ENCODE results near the gene FAM83D.

FAM83D gene

DNA sequence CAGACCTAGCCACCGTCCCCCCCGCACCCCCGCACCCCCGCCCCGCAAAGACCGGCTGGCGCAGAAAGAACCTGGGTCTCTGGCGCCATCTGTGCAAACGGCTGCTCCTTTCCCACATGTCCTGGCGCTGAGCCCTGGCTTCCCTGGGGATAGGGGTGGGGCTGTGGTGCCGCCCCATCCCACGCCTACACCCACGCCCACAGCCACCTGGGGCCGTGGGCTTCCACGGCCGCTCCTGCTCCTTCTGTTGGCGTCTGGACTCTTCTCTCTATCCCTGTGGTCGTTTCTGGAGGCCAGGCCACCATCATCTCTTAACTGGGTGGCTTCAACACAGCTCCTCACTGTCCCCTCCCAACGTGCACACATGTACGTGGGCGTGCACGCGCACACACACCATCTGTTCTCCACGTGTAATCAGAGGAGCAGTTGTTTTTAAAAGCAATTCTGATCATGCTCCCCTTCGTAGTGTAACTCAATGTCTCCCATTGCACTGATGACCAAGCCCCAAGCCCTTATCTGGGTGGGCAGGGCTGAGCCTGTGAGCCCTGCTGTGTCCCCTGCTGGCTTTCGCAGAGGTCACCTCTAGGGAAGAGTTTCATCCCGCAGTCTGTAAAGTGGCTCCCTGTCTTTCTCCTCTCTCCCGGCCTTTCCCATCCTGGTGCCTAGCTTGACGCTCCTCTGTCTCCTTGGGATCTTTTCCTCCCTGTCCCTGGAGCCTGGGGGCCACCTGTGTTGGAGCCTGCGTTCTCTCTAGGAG is 31.9 kb upstream of the FAM83D start:
- DNase-seq = peak in 30 of 58 donors; percentile 45 to 86 (median 74)

GRCh38 chr20:38895098-38895949 is 30.9 kb upstream of the FAM83D start:
- DNase-seq = no peak

- no peak for DNase-seq
Observed at GRCh38 chr20:38896009-38896594, 30.1 kb upstream of the FAM83D start.

DNA sequence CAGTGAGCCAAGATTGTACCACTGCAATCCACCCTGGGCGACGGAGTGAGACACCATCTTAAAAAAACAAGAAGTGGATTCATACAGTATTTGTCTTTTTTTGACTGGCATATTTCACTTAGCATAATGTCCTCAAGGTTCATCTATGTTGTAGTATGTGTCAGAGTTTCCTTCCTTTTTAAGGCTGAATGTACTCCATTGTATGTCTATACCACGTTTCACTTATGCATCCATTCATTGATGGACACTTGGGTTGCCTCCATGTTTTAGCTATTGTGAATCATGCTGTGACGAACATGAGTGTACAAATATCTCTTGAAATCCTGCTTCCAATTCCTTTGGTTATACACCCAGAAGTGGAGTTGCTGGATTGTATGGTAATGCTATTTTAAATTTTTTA is 28.9 kb upstream of the FAM83D start:
- no peak for DNase-seq

DNA sequence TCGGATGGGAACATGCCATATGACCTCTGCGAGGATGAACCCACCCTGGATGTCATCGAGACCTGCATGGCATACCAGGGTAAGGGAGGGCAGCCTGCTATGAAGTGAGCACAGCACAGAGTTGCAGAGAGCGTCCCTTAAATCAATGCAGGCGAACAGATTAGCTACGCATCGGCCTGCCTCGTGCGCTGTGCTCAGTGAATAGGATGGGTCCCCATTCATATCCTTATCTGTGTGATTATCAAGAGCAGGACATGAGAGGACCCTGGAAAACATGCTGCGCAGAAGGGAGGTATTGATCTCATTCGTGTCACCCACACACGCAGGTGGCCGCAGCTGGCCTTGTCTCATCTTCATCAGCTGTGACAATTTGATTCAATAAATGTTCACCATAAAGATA is 25.6 kb upstream of the FAM83D start:
- no peak for DNase-seq

DNA sequence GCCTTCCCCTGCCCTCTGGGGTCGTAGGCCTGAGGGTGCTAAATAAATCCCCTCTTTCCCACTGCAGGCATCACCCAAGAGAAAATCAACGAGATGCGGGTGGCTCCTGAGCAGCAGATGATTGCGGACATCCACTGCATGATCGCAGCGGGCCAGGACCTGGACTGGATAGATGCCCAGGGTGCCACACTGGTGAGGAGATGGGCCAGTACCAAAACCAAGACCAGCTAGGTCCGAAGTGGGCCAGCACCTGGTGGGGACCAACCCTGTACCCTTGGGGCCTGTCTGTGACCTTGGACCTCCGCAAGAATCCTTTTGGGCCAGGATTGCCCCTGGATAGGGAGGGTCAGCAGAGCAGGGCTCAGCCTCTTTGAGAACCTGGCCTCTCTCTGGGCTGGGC is 23.6 kb upstream of the FAM83D start:
- DNase-seq = no peak

GRCh38 chr20:38903335-38903734 is 22.9 kb upstream of the FAM83D start:
- no peak for DNase-seq

- no peak for DNase-seq
Observed at GRCh38 chr20:38905375-38905774, 20.8 kb upstream of the FAM83D start.

DNA sequence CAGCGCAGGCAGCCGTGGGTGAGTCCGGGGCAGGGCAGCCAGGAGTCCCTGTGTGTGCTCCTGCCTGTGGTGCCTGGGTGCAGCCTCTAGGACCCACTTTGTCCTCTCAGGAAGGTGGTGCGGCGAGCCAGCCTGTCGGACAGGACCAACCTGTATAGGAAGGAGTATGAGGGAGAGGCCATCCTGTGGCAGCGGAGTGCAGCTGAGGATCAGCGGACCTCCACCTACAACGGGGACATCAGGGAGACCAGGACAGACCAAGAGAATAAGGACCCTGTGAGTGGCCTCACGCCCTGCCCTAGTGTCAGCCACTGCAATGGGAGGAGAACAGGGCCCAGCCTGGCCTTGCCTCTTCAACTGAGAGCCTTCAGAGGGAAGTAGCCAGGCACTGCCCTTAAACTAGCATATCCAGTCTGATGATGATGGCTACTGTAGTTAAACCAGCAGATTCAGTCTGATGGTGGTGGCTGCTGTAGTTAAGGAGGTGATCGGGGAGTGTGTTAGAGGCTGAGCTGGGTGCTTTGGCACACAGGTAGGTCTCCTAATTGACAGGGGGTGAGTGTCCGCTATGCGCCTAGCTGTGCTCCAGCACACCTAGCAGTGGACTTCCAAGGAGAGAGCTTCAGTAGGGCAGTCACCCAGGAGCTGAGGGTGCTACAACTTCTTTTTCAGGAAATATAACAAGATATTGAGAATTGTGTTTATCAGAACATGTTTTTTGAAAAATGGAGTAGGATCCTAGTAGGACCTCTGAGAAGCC is 18.1 kb upstream of the FAM83D start:
- DNase-seq = no peak

- no peak for DNase-seq
Observed at GRCh38 chr20:38915355-38915754, 10.9 kb upstream of the FAM83D start.

DNA sequence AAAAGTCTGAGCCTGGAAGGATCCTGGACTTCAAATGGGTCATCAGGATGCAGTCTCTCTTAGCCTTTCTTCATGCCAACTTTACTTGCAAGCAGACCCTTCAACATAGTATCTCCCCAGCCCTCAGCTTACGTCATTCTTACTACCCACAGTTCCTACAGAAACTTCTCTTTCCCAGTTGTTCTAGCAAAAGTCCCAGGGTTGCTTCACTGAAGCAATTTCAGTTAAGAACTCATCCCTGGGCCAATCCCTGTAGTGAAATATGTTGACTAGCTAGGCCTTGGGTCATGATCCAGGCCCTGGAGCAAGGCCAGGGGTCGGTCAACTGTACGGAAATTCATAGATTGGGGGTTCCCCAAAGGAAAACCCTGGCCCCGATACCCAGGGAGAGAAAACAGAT is 8.6 kb upstream of the FAM83D start:
- DNase-seq = no peak

GRCh38 chr20:38918172-38918571 is 8.0 kb upstream of the FAM83D start:
- no peak for DNase-seq

- peak in 1 of 58 donors; percentile 12 for DNase-seq
Observed at GRCh38 chr20:38919683-38920082, 6.5 kb upstream of the FAM83D start.

GRCh38 chr20:38920411-38920810 is 5.8 kb upstream of the FAM83D start:
- no peak for DNase-seq

GRCh38 chr20:38920851-38921250 is 5.4 kb upstream of the FAM83D start:
- no peak for DNase-seq

- DNase-seq = no peak
Observed at GRCh38 chr20:38924718-38925117, 1.5 kb upstream of the FAM83D start.

DNA sequence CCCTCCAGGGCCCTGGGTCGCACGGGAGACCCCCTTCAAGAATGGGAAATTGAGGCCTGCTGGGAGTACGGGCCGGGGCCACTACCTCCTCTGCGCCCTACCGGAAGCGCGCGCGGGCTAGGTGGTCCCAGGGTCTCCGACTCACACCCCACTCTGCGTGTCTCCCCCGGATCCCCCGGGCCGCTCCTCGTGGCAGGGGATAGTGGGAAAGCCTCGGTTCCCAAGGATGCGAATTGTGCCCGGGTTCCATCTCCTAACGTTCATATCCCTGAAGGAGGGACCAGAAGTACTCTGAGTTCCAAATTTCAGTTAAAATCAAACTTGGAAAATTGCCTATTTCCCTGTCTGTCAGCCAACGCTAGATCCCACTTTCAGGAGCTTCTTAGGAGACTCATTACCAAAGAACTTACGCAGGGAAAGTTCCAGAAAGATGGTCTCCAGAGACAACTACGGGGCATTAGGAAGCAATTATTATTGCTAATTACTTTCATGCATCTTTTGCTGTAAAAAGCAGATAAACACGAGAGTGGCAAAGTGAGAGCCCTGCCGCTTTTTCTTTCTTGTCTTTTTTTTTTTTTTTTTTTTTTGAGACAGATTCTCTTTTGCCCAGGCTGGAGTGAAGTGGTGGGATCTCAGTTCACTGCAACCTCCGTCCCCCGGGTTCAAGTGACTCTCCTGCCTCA is 858 bp downstream of the FAM83D start:
- DNase-seq = no peak

DNA sequence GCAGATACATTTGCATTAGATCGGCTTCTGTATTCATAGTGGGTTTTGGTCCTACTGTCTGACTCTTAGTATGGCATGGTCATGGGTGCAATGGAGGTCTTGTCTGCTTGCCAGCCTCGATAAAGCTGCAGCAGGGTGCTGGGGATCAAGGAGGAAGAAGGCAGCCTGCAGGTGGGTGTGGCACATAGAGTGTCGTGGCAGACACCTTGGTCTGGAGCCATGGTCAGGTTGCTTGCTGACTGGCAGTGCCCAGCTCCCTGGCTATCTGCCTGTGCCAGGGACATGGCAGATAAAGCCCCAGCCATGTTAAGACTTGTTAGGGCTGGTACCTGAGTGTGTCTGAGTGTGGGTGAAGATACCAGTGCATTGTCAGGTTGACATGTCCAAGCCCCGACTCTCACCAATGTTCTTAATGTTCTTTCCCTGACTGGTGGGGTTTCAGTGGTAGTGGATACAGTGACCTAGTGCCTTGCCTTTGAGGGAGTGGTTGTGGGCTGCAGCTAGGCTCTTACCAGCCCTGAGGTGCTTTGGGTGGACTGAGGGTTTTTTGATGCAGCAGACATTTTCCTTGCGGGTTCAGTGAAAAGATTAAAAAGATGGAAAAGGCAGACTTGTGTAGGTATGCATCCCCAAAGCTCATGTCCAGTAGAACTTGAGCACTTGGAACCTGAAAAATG is 1.8 kb downstream of the FAM83D start:
- DNase-seq = no peak

- DNase-seq = no peak
Observed at GRCh38 chr20:38930242-38930569, 4.0 kb downstream of the FAM83D start.

- DNase-seq = no peak
Observed at GRCh38 chr20:38931984-38932383, 5.8 kb downstream of the FAM83D start.
